WTC11 (cell line): ENCODE measurements around the gene MAP2K1.

Source experiments
- CREM ChIP-seq: sonication (generic); formaldehyde crosslinking; IDR thresholded peaks from 2 replicates; pipeline ENCODE4 v1.8.1; 2022; ENCODE audit warnings: mild to moderate bottlenecking, missing genetic modification reagents, moderate library complexity
- CTCF ChIP-seq: fragments of 200-600 bp; IDR thresholded peaks from 2 replicates; pipeline ENCODE4 v1.8.0; 2022; ENCODE audit warnings: antibody characterized with exemption
- ERG ChIP-seq: fragments of 250-450 bp; sonication (Bioruptor Pico); IDR thresholded peaks from 2 replicates; pipeline ENCODE4 v1.8.0; 2021; ENCODE audit warnings: mild to moderate bottlenecking
- ESRRA ChIP-seq: sonication (generic); formaldehyde crosslinking; IDR thresholded peaks from 2 replicates; pipeline ENCODE4 v1.8.1; 2022; ENCODE audit warnings: mild to moderate bottlenecking, missing genetic modification reagents, borderline replicate concordance
- ETV6 ChIP-seq: sonication (generic); formaldehyde crosslinking; IDR thresholded peaks from 2 replicates; pipeline ENCODE4 v1.8.1; 2022; ENCODE audit warnings: mild to moderate bottlenecking, missing genetic modification reagents
- JUN ChIP-seq: sonication (generic); formaldehyde crosslinking; IDR thresholded peaks from 2 replicates; pipeline ENCODE4 v1.8.0; 2023; ENCODE audit warnings: mild to moderate bottlenecking, missing genetic modification reagents
- MAX ChIP-seq: sonication (generic); formaldehyde crosslinking; IDR thresholded peaks from 2 replicates; pipeline ENCODE4 v1.8.0; 2022; ENCODE audit warnings: mild to moderate bottlenecking, missing genetic modification reagents
- NFATC4 ChIP-seq: fragments of 250-450 bp; sonication (Bioruptor Pico); IDR thresholded peaks from 2 replicates; pipeline ENCODE4 v1.9.0; 2021; ENCODE audit warnings: mild to moderate bottlenecking
- USF1 ChIP-seq: sonication (generic); formaldehyde crosslinking; IDR thresholded peaks from 2 replicates; pipeline ENCODE4 v1.8.0; 2022; ENCODE audit warnings: mild to moderate bottlenecking, missing genetic modification reagents
- USF2 ChIP-seq: sonication (generic); formaldehyde crosslinking; IDR thresholded peaks from 2 replicates; pipeline ENCODE4 v1.8.1; 2023; ENCODE audit warnings: mild to moderate bottlenecking, missing genetic modification reagents, moderate library complexity
- ZNF416 ChIP-seq: fragments of 250-450 bp; sonication (Bioruptor Pico); IDR thresholded peaks from 2 replicates; pipeline ENCODE4 v1.9.0; 2021; ENCODE audit warnings: mild to moderate bottlenecking, inconsistent platforms
- ZNF512 ChIP-seq: sonication (generic); formaldehyde crosslinking; IDR thresholded peaks from 2 replicates; pipeline ENCODE4 v1.8.1; 2022; ENCODE audit warnings: missing genetic modification reagents, borderline replicate concordance
- ZNF671 ChIP-seq: fragments of 250-450 bp; sonication (Bioruptor Pico); IDR thresholded peaks from 2 replicates; pipeline ENCODE4 v1.8.0; 2021; ENCODE audit warnings: mild to moderate bottlenecking

- TF ChIP-seq JUN (no peak), MAX (CRISPR knock-in tag) (no peak), CTCF (no peak), CREM (no peak), USF2 (CRISPR knock-in tag) (no peak), ZNF671 (no peak), USF1 (CRISPR knock-in tag) (no peak), ERG (no peak), NFATC4 (CRISPR knock-in tag) (no peak), ZNF512 (CRISPR knock-in tag) (no peak), ESRRA (no peak), ZNF416 (CRISPR knock-in tag) (no peak), ETV6 (CRISPR knock-in tag) (no peak)
Observed at GRCh38 chr15:66403323-66403722, 16.6 kb downstream of the MAP2K1 start.
